Measurements from ENCODE around the gene FANCC.
A peak's percentile ranks its signal among the peaks of the same experiment; 100 is the strongest.
"Not testable (repeated sequence)": the region's sequence is repeated elsewhere in the genome, so short reads cannot be mapped to it uniquely, and the experiment has no call there.

Gene FANCC

GRCh38 chr9:95277509-95277908, 40.0 kb downstream of the FANCC start:
- DNase-seq = no peak

- DNase-seq = no peak
Observed at GRCh38 chr9:95276395-95276954, 41.0 kb downstream of the FANCC start.

GRCh38 chr9:95274160-95274559, 43.3 kb downstream of the FANCC start:
- DNase-seq = not testable (repeated sequence)

- peak in 1 of 2 experiments; percentile 10 for DNase-seq
Observed at GRCh38 chr9:95273369-95274022, 44.0 kb downstream of the FANCC start.

GRCh38 chr9:95272830-95273229, 44.7 kb downstream of the FANCC start:
- no peak for DNase-seq

GRCh38 chr9:95270790-95271189, 46.7 kb downstream of the FANCC start:
- DNase-seq = no peak

- DNase-seq = not testable (repeated sequence)
Observed at GRCh38 chr9:95269803-95270773, 47.4 kb downstream of the FANCC start.

GRCh38 chr9:95268681-95269080, 48.8 kb downstream of the FANCC start:
- no peak for DNase-seq

- DNase-seq = no peak
Observed at GRCh38 chr9:95266649-95267048, 50.9 kb downstream of the FANCC start.

GRCh38 chr9:95265960-95266359, 51.5 kb downstream of the FANCC start:
- no peak for DNase-seq

- DNase-seq = no peak
Observed at GRCh38 chr9:95264954-95265615, 52.4 kb downstream of the FANCC start.

GRCh38 chr9:95261890-95262289, 55.6 kb downstream of the FANCC start:
- no peak for DNase-seq

- DNase-seq = no peak
Observed at GRCh38 chr9:95250462-95251221, 66.9 kb downstream of the FANCC start.

- no peak for DNase-seq
Observed at GRCh38 chr9:95249986-95250385, 67.5 kb downstream of the FANCC start.

GRCh38 chr9:95246547-95246946, 71.0 kb downstream of the FANCC start:
- DNase-seq = no peak

- no peak for DNase-seq
Observed at GRCh38 chr9:95242613-95243012, 74.9 kb downstream of the FANCC start.

- no peak for DNase-seq
Observed at GRCh38 chr9:95239071-95239470, 78.4 kb downstream of the FANCC start.

GRCh38 chr9:95237336-95237735, 80.2 kb downstream of the FANCC start:
- no peak for DNase-seq

- DNase-seq = no peak
Observed at GRCh38 chr9:95230046-95230445, 87.5 kb downstream of the FANCC start.

GRCh38 chr9:95229230-95229915, 88.1 kb downstream of the FANCC start:
- DNase-seq = no peak

- DNase-seq = no peak
Observed at GRCh38 chr9:95226921-95227320, 90.6 kb downstream of the FANCC start.

GRCh38 chr9:95225726-95226106, 91.8 kb downstream of the FANCC start:
- DNase-seq = no peak

All from AML-193 (cell line).